EH (cell line): ENCODE data around the gene RHOD.

ENCODE experiments used
- DNase-seq: peaks from one replicate; pipeline ENCODE4 v3.0.0-alpha.2; 2015; ENCODE audit warnings: low read depth

Gene RHOD

GRCh38 chr11:67117672-67118180 lies 61.1 kb downstream of the RHOD start:
- DNase-seq: no peak

DNA sequence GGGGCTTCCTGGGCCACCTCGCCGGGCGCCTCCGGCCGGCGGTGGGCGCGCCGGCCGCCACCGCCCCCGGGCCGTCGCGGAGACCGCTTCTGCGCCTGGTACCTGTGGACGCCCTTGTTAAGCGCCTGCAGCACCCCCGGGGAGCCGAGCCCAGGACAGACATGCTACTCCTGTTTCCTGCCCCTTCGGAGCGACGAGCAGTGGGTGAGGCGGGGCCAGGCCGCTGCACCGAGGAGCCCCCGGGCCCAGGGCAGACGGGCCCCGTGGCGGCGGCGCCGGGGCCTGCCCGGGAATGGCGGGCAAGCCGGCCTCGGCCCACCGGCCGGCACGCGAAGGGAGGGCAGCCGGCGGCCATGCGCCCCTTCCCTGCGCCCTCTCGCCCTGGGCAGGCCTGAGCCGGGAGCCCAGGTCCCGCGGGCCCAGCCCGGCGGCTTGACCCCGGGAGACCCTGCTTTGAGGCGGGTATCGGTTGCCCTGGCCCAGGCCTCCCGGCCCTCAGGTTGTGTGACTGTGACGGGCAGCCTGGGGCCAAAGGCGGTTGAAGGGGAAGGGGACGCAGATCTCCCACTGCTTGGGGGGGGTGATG lies 61.6 kb downstream of the RHOD start:
- DNase-seq: peak; percentile 42

- DNase-seq: peak; percentile 99
These were observed 62.3 kb downstream of the RHOD start, which contains the start of gene KDM2A for GRCh38 chr11:67118801-67119584. KDM2A (plus strand) TSS chr11:67119263; CDS start chr11:67121317, 2,054 bp downstream.

DNA sequence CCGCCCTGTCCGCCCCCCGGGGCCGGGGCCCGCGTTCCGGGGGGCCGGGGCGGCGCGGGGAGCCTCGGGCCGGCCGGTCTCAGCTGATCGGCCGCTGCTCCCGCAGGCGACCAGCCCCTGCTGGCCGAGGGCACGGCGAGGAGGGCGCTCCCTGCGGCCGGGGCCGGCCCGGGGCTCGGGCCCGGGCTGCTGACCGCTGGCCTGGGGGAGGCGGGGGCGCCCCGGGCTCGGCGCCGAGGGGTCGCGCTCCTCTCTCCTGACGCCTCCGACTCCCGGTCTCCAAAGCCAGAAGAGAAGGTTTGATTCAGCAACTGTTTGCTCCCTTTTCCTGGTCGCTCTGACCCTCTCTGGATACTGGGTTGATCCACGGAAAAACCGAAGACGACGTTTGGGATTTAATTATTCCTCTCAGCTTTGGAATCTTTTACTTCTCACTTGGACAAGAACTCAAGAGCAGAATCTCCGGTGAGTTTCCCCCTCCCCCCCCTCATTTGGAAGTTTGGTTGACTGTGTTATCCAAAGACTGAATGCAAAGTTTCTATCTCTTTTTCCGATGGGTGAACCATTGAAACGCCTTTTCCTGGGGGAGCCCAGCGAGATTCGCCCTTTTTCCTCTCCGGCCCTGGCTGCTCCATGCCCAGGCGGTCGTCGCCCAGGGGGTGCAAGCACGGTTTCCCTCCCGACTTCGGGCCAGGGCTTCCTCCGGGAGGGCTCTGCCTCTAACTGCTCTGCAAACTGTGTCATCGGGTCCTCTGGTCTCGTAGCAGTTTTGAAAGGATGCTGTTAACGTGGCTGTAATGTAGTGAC lies 63.1 kb downstream of the RHOD start:
- peak; percentile 34 for DNase-seq

GRCh38 chr11:67120456-67120855 lies 63.8 kb downstream of the RHOD start:
- DNase-seq: no peak

- DNase-seq: peak; percentile 59
These were observed 64.4 kb downstream of the RHOD start for GRCh38 chr11:67120881-67121710.
